HG03354 (cell line): ENCODE results near the gene ADORA1.

Experiments
- ATAC-seq: cut with Tn5 transposase; IDR thresholded peaks from one replicate; pipeline ENCODE4 v1.9.1; 2021; ENCODE audit warnings: mild to moderate bottlenecking; ENCODE audit not compliant: unreplicated experiment, poor library complexity, severe bottlenecking

ADORA1 gene

DNA sequence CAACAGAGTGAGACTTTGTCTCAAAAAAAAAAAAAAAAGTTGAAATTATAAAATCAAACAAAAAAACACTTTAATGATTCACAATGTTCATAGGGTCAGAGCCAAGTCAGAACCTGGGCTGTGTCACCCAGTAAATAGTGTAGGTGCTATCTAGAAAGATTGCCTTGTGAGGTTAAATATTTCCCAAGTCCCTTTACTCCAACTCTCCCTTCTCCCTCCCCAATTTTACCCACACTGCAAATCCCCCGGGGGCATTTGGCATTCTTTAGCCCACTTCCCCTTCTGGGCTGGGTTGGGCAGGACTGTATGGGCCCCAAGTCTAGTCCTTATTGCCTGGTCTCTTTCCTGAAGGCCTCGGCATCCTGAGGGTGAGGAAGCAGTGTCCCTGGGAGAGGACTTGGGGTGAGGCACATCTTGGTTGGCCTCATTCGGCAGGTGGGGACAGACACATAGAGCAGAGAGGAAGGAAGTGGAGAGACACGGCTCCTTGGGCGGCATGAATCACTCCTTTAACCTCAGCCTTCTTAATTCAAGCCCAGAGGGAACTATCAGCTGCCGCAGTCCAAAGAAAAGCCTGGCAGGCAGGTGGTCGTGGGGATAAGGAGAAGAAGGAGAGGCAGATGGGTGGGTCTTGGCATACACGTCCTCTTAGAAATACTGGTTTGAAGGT is 8.2 kb downstream of the ADORA1 start:
- no peak for ATAC-seq

DNA sequence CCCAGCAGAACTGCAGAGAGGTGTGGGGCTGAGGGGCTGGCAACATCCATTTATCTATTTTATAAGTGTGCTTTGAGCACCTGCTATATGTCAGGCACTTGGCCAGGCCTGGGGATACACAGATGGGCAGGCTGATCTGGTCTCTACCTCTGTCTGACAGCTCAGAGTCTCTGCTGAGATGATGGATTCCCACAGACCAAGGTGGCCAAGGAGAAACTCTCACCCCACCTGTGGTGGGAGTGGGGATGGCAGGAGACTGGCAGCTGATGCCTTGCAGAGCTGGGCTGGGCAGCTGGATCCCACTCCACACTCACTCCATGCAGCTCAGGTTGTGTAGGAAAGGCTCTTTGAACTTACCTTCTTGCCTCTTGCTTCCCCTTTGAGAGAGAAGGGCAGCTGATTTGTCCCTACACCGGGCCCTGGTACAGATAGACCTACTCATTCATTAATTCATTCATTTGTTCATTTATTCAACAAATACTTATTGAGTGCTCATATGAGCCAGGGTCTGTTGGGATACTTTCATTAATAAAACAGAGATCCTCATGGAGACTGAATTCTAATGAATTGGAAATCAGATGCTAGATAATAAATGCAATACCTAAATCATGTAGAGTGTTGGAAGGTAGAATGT is 9.0 kb downstream of the ADORA1 start:
- ATAC-seq, result no peak

DNA sequence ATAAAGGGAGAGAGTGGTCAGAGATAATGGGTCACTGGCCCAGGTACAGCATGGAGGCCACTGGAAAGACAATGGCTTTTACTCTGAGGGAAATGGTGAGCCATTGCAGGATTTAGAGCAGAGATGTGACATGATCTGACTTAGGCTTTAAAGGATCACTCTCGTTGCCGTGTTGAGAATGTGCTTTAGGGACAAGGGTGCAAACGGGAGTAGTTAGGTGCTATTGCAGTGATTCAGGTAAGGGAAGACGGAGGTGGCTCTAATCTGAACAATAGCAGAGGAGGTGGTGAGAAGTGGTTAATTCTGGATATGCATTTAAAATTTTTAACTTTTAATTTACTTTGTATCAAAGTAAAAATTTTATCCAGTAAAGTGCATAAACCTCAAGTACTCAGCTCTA is 9.8 kb downstream of the ADORA1 start:
- ATAC-seq, result no peak

DNA sequence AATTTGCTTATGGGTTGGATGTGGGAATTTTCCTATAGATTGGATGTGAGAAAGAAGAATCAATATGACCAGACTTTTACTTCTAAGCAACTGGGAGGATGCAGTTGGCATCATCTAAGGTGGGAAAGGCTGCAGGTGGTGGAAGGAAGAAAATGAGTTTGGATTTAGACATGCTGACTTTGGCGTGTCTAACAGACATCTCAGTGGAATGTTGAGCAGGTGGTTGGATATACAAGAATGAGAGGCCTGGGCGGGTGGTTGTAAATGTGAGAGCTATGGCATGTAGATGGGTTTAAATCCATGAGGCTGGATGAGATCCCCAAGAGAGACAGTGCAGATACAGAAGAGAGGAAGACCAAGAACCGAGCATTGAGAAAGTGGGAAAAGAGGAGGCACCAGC is 10.5 kb downstream of the ADORA1 start:
- ATAC-seq, result no peak

DNA sequence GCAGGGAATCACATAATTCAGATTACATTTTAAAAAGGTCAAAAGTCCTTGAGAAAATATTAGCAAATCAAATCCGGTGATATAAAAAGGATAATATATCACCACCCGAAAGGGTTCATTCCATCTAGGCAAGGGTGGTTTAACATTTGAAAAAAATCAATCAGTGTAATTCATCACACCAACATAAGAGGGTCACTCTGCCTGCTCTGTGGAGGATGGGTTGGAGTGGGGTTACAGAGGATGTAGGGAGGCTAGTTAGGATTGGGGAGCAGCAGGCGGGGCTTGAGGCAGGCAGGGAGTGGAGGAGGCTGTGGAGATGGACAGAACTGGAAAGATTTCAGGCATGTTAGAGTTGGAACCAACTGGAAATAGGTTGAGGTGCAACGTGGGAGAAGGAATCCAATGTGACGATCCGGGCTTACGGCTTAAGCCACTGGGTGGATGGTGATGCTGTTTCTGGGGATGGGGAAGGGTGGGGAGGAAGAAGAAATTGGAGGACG is 12.5 kb downstream of the ADORA1 start:
- ATAC-seq, result no peak

DNA sequence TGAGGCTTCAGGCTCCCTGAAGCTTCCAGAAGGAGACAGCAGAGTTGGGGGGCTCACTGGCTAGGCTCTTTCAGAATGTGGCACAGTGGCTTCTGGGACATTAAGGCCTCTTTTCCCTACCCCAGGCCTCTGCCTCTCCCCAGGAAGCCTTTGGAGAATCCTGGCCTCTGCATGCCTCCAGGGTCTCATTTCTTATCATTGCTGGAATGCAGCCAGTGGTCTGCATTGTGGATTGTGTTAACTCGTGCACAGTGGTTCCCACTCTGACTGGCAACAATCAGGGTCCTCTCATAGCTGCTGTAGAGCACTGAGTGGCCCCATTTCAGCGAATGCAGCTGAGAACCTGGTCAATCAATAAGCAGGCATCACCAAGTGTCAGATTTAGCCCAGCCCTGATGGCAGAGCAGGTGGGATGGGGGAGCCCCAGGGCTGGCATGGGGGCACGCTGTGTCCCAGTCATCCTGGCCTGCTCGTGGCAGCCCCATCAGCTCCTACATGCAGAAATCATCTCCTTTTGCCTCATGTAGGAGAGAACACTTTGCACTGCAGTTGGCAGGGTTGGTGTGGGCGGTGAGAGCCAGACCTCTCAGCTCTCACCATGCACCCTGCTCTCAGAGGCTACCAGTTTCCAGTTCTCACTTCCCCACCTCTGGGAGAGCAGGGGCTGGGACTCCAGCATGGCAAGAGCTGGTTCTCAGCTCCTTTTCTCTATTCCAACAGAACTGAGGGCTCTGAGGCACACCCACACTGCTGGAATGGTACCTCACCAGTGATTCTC is 13.4 kb downstream of the ADORA1 start:
- ATAC-seq, result no peak

DNA sequence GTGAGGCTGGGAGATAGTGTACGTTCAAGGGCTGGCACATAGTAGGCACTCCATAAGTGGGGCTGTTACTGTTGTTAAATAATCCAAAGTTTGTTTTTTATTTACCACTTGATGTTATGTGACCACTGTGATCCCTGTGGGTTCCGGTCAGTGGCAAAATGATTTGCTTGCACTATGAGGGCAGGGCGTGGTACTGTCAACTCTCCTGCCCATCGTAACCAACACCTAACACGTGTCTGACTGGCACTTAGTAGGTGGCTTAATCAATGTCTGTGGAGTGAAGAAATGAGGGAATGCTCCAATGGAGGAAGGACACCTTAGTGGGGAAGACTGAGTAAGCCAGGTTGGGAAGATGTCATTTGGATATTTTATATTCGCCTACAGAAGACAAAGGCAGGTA is 14.6 kb downstream of the ADORA1 start:
- no peak for ATAC-seq

DNA sequence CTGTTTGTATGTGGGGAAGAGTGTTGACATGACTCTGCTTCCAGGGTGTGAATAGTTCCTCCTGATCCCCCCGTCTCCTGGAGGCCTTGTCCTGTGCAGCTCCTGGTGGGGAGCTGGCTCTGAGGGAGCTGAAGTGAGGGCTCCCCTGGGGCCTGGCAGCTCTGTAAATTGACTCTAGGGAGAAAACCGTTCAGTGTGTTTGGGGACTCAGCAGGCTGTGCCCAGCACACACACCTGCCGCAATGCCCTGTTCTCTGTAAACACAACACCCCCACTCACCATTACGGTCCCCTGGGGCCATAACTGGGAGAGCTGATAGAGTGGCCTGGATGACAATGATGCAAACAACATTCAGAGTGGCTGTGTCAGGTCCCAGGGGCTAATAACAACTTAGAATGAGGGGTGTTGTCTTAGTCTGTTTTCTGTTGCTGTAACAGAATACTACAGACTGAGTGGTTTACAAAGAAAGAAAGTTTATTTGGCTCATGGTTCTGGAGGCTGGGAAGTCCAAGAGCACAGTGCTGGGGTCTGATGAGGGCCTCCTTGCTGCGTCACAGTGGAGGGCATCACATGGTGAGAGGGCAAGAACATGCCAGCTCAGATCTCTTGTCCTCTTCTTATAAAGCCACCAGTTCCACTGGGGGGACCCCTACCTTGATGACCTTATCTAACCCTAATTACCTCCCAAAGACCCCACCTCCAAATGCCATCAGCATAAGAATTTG is 15.3 kb downstream of the ADORA1 start:
- ATAC-seq, result no peak

DNA sequence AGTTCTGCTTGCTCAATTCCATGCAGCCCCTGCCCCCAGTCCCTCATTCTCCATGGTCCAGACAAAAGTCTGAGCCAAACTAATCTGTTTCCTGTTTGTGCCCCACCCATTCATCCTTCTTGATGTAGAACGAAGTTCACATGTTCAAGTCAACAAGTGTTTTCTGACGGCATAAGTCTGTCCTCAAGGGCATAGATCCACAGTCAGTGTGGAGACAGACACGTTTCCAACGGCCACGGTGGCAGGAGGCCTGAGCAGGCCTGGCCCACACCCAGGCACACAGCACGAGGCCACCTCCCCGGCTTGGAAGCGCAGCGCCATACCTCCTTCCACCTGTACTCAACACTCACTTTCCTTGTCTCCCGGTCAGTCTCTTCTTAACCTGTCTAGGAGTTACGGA is 16.1 kb downstream of the ADORA1 start:
- no peak for ATAC-seq

DNA sequence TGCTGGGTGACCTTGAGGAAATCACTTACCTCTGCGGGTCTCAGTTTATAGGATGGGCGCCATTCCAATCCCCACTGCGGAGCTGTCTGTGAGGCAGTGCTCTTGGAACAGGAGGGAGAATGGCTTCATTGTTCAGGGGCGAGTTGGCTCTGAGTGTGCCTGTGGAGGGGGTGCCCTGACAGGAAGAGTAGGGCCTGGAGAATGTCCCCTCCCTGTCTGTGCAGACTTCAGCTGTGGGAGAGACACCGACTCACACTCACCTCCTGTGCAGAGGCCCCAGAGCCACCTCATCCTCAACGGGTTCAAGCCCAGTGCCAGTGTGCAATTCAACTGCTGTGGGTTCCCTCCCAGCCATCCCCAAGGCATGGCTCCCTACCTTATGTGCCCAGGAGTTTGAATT is 17.1 kb downstream of the ADORA1 start:
- ATAC-seq, result no peak

DNA sequence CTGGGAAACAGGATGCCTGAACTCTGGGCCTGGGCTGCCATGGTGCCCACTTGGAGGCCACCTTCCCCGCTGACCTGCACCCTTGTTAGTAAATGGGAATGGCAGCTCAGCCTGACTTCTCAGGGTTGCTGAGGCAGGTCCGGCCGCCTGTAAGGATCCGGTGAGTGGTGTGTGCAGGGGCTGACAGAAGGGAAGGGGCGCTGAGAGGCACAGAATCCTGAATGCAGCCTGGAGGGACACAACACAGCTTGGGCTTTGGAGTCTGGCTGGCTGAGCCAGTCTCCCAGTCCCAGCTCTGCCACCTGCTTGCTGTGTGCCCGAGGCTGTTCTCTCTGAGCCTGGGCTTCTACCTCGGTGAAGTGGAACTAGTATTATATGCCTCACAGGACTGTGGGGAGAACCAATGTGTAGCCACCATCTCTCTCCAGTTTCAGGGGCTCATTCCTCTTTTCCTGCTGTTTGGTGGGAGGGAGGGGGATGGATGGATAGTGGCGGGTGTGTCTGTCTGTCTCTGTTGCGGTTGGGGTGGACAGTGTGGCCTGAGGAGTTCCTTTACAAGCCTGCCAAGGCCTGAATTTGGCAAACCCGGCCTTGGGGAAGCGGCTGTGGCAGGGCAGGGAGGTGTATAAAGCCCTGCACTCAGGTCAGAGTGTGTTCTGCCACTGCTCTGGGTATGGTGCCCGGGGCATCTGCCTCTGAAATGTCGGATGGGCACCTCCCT is 18.0 kb downstream of the ADORA1 start:
- no peak for ATAC-seq

DNA sequence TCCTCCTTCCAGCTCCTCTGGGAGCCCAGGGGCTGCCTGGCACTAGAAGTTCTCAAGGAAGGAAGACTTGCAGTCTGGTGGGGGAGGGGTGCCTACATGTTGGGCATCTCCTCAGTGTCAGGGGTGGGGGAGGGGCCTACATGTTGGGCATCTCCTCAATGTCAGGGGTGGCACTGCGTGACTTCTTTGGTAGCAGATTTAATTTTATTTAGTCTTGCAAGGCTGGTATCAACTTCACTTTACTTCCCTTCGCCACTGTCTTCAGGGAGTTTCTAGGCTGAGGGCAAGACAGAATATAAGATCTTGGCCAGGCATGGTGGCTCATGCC is 18.5 kb downstream of the ADORA1 start:
- ATAC-seq, result no peak

DNA sequence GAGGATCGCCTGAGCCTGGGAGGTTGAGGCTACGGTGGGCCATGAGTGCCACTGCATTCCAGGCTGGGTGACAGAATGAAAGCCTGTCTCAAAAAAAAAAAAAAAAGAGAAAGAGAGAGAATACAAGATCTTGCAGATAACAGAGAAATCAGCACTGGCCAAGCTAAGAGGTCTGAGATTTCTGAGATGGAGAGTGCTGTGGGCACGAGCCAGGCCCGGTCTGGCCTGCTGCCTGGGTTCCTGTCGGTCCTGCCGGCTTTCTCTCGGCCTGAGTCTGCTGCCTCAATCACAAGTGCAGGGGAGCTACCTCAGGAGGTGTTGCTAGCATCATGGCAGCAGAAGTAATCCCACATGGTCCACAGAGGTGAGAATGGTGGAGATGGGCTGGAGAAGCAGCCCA is 19.0 kb downstream of the ADORA1 start:
- ATAC-seq, result no peak

DNA sequence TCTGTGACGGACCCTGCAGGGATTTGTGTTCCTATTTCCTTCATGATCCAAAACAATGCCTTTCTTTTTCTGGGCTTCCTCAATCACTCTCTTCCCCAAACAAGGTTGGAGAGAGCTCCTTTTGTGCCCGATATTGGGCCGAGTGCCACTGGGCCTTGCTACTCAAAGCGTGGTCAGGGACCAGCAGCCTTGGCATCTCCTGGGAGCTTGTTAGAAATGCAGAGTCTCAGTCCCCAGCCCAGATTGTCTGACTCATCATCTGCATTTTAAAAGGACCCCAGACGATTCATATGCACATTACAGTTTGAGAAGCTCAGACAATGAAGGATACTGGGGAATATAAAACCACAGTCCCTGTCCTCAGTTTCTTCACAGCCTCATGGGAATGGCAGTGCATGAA is 19.9 kb downstream of the ADORA1 start:
- no peak for ATAC-seq

DNA sequence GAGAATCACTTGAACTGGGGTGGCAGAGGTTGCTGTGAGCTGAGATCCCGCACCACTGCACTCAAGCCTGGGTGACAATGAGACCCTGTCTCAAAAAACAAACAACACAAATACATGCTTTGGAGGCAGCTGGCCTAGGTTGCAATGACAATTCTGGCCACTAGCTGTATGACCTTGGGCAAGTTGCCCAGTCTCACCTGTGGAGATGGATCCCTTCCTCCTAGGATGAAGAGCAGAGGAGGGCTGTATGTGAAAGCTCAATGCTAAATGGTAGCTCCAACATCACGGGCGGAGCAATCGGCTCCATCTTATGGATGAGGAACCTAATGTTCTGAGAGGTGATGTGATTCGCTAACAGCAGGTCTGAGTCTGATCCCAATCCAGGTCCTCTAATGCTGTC is 20.6 kb downstream of the ADORA1 start:
- ATAC-seq, result no peak

DNA sequence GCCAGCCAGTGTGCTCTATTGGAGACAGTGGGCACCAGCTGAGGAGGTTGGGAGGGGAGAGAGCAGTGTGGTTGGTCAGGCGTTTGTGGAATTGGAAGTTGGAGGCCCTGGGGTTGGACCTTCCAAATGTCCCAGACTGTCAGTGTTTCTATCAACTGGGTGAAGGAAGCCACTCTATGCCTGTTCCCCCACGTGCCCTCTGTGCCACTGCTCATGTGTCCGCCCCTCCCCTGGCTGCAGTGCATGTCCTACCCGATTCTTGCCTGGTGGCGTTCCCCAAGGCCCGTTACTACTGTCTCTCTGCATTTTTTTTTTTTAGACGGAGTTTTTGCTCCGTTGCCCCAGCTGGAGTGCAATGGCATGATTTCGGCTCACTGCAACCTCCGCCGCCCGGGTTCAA is 21.1 kb downstream of the ADORA1 start:
- ATAC-seq, result no peak

DNA sequence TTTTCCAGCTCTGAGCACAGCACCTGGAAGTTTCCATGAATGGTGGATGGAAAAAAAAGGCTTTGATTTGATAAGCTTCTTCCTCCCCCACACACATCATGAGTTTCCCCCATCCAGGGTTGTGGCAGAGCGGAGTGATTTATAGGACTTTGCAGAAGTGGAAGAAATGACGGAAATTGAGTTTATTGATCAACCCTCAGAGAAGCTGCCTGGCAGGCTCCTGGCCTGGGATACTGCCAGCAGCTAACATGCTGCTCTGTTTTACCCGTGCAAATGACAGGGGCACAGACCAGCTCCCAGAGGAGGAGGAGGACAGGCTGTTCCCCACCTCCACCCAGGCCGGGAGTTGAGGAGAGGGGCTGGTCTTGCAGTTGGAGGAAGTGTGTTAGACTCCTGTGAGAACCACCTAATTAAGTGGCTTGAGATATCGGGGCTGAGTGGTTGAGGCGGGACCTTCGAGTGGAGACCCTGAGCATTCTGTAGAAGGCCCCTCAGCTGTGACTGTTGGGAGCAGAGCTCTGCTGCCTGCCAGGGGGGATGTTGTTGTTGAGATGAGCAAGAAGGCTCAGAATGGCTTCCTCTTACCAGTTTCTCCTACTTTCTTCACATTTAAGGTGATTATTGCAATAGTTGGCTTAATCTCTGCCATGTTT is 21.8 kb downstream of the ADORA1 start:
- no peak for ATAC-seq

DNA sequence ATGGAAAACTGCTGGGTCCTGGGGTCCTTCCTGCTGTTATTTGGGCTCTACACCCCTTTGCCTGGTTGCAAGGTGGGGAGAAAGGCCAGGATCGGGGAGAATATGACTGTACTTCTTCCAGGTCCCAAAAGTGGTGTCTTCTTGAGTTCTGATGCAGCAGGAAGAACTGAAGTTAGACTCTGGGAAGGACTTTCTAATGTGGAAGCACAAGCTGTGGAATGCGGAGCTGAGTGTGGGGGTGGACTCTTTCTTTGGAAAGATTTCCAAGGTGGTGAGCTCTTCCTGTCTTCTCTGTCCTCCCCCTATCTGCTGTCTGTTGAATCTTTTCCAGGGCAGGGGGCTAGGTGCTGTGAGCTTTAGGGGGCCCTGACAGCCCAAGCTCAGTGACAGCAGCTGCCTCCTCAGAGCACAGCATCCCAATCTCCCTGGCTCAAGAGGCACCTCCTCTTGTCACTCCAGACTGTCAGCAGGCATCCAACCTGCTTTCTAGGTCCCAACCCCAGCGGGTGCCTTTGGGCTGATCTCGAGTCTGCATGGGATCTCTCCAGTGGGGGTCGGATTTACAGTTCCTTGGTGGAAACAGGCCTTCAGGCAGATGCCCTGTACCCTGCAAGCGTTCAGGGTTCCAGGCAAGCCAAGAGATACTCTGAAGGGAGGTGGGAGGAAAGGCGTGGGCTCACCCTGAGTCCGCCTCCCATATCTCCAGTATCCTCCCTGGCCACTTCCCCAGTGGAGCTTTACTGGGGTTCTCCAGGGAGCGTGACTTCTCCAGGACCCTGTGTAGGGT is 23.2 kb downstream of the ADORA1 start:
- ATAC-seq, result no peak
